ENCODE data around the gene TCF4. TPM values are rescaled to one million over a fixed set of nuclear protein-coding genes. Genes with fewer than 3 reads are reported as not detected.

The TCF4 gene
- total and polyA plus RNA-seq, 2 experiments from 2014 or later = 77.7 to 89.2 TPM

DNA sequence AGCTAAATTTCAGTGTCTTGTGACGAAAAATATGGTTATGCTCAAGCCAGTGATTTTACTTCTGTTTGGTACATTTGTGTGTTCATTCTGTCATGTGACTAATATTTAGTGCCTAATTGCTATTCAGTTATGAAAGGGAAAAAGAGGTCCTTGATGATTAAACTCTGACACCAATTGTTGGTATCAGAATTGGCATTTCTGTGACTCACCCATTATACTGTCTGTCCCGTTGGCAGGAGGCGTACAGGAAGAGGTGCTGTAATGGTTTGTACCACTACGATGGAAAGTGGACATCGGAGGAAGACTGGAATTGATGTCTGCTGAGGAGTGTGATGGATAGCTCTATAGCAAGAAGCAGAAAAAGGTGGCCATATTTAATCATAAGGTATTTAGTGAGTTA, 318.4 kb downstream of the TCF4 start:
- peaks cover 12% of the 10 kb centered on the region for H3K4me1 ChIP-seq (ENCODE audit: insufficient read depth)
- H3K27ac Mint-ChIP-seq = no peak overlapping the region
- no peaks in the 10 kb centered on the region for H4K20me1 ChIP-seq (replicated peaks; ENCODE audit: insufficient read depth)
- no peak overlapping the region for H3K27ac ChIP-seq (ENCODE audit: low read depth)
- DNase-seq (ENCODE audit: low spot score) (no peak), ATAC-seq (no peak)
- H3K27me3 Mint-ChIP-seq (ENCODE audit: insufficient read depth, low read depth, poor library complexity) = peaks cover 6% of the 10 kb centered on the region
- H3K36me3 ChIP-seq (ENCODE audit: insufficient read depth) = peaks cover 4% of the 10 kb centered on the region; the same call in 1 of the 2 replicates
- no peak overlapping the region for H3K4me3 ChIP-seq
- no peaks in the 10 kb centered on the region for H3F3A ChIP-seq (replicated peaks; ENCODE audit: low read depth)
- H3K9me2 ChIP-seq (ENCODE audit: insufficient read depth) = peaks cover 12% of the 10 kb centered on the region
- TF ChIP-seq, protein P1, sequence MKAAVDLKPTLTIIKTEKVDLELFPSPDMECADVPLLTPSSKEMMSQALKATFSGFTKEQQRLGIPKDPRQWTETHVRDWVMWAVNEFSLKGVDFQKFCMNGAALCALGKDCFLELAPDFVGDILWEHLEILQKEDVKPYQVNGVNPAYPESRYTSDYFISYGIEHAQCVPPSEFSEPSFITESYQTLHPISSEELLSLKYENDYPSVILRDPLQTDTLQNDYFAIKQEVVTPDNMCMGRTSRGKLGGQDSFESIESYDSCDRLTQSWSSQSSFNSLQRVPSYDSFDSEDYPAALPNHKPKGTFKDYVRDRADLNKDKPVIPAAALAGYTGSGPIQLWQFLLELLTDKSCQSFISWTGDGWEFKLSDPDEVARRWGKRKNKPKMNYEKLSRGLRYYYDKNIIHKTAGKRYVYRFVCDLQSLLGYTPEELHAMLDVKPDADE (IDR thresholded peaks at IDR 0.05) = no peak
- TF ChIP-seq ZNF331 (CRISPR knock-in tag; IDR thresholded peaks at IDR 0.05; ENCODE audit: low read depth) (no peak), EZH2phosphoT487 (IDR thresholded peaks at IDR 0.05; ENCODE audit: unreplicated experiment) (no peak), JUNB (IDR thresholded peaks at IDR 0.05; ENCODE audit: unreplicated experiment) (no peak), NANOG (IDR thresholded peaks at IDR 0.05; ENCODE audit: borderline replicate concordance) (no peak), EZH2 (IDR thresholded peaks at IDR 0.05; ENCODE audit: low read depth, unreplicated experiment) (no peak), ZNF114 (CRISPR knock-in tag; IDR thresholded peaks at IDR 0.05) (no peak), STAT1 (IDR thresholded peaks at IDR 0.05; ENCODE audit: unreplicated experiment) (no peak), POLR2AphosphoS5 (IDR thresholded peaks at IDR 0.05; ENCODE audit: low read depth) (no peak), CREB1 (CRISPR knock-in tag; IDR thresholded peaks at IDR 0.05; ENCODE audit: low read depth) (no peak)
- TF ChIP-seq, protein P2, sequence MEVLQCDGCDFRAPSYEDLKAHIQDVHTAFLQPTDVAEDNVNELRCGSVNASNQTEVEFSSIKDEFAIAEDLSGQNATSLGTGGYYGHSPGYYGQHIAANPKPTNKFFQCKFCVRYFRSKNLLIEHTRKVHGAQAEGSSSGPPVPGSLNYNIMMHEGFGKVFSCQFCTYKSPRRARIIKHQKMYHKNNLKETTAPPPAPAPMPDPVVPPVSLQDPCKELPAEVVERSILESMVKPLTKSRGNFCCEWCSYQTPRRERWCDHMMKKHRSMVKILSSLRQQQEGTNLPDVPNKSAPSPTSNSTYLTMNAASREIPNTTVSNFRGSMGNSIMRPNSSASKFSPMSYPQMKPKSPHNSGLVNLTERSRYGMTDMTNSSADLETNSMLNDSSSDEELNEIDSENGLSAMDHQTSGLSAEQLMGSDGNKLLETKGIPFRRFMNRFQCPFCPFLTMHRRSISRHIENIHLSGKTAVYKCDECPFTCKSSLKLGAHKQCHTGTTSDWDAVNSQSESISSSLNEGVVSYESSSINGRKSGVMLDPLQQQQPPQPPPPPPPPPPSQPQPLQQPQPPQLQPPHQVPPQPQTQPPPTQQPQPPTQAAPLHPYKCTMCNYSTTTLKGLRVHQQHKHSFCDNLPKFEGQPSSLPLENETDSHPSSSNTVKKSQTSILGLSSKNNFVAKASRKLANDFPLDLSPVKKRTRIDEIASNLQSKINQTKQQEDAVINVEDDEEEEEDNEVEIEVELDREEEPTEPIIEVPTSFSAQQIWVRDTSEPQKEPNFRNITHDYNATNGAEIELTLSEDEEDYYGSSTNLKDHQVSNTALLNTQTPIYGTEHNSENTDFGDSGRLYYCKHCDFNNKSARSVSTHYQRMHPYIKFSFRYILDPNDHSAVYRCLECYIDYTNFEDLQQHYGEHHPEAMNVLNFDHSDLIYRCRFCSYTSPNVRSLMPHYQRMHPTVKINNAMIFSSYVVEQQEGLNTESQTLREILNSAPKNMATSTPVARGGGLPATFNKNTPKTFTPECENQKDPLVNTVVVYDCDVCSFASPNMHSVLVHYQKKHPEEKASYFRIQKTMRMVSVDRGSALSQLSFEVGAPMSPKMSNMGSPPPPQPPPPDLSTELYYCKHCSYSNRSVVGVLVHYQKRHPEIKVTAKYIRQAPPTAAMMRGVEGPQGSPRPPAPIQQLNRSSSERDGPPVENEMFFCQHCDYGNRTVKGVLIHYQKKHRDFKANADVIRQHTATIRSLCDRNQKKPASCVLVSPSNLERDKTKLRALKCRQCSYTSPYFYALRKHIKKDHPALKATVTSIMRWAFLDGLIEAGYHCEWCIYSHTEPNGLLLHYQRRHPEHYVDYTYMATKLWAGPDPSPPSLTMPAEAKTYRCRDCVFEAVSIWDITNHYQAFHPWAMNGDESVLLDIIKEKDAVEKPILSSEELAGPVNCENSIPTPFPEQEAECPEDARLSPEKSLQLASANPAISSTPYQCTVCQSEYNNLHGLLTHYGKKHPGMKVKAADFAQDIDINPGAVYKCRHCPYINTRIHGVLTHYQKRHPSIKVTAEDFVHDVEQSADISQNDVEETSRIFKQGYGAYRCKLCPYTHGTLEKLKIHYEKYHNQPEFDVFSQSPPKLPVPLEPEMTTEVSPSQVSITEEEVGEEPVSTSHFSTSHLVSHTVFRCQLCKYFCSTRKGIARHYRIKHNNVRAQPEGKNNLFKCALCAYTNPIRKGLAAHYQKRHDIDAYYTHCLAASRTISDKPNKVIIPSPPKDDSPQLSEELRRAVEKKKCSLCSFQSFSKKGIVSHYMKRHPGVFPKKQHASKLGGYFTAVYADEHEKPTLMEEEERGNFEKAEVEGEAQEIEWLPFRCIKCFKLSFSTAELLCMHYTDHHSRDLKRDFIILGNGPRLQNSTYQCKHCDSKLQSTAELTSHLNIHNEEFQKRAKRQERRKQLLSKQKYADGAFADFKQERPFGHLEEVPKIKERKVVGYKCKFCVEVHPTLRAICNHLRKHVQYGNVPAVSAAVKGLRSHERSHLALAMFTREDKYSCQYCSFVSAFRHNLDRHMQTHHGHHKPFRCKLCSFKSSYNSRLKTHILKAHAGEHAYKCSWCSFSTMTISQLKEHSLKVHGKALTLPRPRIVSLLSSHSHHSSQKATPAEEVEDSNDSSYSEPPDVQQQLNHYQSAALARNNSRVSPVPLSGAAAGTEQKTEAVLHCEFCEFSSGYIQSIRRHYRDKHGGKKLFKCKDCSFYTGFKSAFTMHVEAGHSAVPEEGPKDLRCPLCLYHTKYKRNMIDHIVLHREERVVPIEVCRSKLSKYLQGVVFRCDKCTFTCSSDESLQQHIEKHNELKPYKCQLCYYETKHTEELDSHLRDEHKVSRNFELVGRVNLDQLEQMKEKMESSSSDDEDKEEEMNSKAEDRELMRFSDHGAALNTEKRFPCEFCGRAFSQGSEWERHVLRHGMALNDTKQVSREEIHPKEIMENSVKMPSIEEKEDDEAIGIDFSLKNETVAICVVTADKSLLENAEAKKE (CRISPR knock-in tag; IDR thresholded peaks at IDR 0.05) = no peak
- TF ChIP-seq, protein P3, sequence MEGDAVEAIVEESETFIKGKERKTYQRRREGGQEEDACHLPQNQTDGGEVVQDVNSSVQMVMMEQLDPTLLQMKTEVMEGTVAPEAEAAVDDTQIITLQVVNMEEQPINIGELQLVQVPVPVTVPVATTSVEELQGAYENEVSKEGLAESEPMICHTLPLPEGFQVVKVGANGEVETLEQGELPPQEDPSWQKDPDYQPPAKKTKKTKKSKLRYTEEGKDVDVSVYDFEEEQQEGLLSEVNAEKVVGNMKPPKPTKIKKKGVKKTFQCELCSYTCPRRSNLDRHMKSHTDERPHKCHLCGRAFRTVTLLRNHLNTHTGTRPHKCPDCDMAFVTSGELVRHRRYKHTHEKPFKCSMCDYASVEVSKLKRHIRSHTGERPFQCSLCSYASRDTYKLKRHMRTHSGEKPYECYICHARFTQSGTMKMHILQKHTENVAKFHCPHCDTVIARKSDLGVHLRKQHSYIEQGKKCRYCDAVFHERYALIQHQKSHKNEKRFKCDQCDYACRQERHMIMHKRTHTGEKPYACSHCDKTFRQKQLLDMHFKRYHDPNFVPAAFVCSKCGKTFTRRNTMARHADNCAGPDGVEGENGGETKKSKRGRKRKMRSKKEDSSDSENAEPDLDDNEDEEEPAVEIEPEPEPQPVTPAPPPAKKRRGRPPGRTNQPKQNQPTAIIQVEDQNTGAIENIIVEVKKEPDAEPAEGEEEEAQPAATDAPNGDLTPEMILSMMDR (conservative IDR thresholded peaks at IDR 0.05; ENCODE audit: low read depth in 2 of 2) = no peak
- TF ChIP-seq, protein P4, sequence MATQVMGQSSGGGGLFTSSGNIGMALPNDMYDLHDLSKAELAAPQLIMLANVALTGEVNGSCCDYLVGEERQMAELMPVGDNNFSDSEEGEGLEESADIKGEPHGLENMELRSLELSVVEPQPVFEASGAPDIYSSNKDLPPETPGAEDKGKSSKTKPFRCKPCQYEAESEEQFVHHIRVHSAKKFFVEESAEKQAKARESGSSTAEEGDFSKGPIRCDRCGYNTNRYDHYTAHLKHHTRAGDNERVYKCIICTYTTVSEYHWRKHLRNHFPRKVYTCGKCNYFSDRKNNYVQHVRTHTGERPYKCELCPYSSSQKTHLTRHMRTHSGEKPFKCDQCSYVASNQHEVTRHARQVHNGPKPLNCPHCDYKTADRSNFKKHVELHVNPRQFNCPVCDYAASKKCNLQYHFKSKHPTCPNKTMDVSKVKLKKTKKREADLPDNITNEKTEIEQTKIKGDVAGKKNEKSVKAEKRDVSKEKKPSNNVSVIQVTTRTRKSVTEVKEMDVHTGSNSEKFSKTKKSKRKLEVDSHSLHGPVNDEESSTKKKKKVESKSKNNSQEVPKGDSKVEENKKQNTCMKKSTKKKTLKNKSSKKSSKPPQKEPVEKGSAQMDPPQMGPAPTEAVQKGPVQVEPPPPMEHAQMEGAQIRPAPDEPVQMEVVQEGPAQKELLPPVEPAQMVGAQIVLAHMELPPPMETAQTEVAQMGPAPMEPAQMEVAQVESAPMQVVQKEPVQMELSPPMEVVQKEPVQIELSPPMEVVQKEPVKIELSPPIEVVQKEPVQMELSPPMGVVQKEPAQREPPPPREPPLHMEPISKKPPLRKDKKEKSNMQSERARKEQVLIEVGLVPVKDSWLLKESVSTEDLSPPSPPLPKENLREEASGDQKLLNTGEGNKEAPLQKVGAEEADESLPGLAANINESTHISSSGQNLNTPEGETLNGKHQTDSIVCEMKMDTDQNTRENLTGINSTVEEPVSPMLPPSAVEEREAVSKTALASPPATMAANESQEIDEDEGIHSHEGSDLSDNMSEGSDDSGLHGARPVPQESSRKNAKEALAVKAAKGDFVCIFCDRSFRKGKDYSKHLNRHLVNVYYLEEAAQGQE (IDR thresholded peaks at IDR 0.05; ENCODE audit: unreplicated experiment) = no peak
- no peak overlapping the region for H2AFZ ChIP-seq
- H3K9me3 Mint-ChIP-seq = no peaks in the 10 kb centered on the region
- H3K27me3 ChIP-seq (ENCODE audit: insufficient read depth) = no peaks in the 10 kb centered on the region
- H3K36me3 Mint-ChIP-seq (ENCODE audit: low read depth) = peaks cover 62% of the 10 kb centered on the region
- H3K4me1 Mint-ChIP-seq = peaks cover 32% of the 10 kb centered on the region
- no peaks in the 10 kb centered on the region for H3K79me2 ChIP-seq (replicated peaks; ENCODE audit: insufficient read depth)
- H3K4me2 ChIP-seq = no peak overlapping the region
- no peak overlapping the region for H3K4me3 Mint-ChIP-seq

Measured in GM23338 (cell line).